IPS-15b (cell line): ENCODE results near the gene LAMTOR4.

Source experiments
- H3K27me3 ChIP-seq: one replicate; pipeline ENCODE4 v1.6.1; 2013; ENCODE audit warnings: low read length; ENCODE audit not compliant: control insufficient read depth, insufficient read depth
- H3K36me3 ChIP-seq: one replicate; pipeline ENCODE4 v1.6.1; 2013; ENCODE audit warnings: low read length; ENCODE audit not compliant: control insufficient read depth, insufficient read depth
- H3K4me1 ChIP-seq: one replicate; pipeline ENCODE4 v1.6.1; 2013; ENCODE audit warnings: mild to moderate bottlenecking, low read length; ENCODE audit not compliant: control insufficient read depth, insufficient read depth
- H3K4me3 ChIP-seq: one replicate; pipeline ENCODE4 v1.5.1; 2013; ENCODE audit warnings: low read depth, low read length
- H3K9ac ChIP-seq: one replicate; pipeline ENCODE4 v1.6.1; 2013; ENCODE audit warnings: low read depth, mild to moderate bottlenecking, low read length
- H3K9me3 ChIP-seq: one replicate; pipeline ENCODE4 v1.6.1; 2013; ENCODE audit warnings: mild to moderate bottlenecking, low read length; ENCODE audit not compliant: control insufficient read depth, insufficient read depth

Gene LAMTOR4

DNA sequence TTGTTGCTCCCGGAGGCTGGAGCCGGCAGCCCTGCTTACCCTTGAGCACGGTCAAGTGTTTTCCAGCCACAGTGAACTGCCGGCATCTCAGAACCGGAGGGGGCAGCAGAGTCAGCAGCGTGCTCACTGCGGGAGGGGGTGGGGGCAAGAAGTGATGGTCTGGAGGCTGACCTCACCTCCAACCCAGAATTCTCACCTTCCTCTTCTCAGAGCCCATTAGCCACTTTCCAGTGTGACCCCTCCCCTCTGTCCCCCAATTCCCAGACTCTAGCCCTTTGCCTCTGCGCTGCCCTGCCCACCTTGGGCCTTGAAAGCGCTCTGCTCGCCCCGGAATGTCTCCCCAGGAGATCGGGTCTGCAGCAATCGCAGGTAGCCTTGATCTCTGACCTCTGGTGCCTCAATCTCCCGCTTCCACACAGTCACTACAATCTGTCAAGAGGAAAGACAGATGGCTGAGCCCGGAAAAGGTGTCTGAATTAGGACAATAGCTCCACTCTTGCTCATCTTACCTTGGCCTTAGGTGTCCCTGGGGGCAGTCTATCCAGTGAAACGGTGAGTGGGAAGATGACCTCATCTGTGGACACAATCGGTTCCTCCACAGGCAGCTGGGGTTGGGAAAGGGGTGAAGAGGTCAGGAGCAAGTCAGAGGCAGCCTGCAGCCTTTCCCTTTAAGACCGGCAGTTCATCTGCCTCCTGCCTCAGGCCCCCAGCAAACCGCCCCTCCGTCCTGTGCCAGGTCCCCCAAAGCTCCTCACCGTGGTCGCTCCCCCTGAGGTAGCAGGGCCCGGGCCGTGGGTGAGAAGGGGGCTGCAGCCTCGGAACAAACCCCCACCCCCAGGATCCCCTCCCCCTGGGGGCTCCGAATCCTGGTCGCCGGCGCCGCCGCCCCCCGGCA, 8.9 kb downstream of the LAMTOR4 start:
- no peaks in the 10 kb centered on the region for H3K27me3 ChIP-seq
- peak overlapping the region; percentile 56 for H3K9ac ChIP-seq
- H3K9me3 ChIP-seq = no peaks in the 10 kb centered on the region
- peaks cover 40% of the 10 kb centered on the region for H3K36me3 ChIP-seq
- peaks cover 3% of the 10 kb centered on the region for H3K4me1 ChIP-seq
- peak overlapping the region; percentile 42 for H3K4me3 ChIP-seq

DNA sequence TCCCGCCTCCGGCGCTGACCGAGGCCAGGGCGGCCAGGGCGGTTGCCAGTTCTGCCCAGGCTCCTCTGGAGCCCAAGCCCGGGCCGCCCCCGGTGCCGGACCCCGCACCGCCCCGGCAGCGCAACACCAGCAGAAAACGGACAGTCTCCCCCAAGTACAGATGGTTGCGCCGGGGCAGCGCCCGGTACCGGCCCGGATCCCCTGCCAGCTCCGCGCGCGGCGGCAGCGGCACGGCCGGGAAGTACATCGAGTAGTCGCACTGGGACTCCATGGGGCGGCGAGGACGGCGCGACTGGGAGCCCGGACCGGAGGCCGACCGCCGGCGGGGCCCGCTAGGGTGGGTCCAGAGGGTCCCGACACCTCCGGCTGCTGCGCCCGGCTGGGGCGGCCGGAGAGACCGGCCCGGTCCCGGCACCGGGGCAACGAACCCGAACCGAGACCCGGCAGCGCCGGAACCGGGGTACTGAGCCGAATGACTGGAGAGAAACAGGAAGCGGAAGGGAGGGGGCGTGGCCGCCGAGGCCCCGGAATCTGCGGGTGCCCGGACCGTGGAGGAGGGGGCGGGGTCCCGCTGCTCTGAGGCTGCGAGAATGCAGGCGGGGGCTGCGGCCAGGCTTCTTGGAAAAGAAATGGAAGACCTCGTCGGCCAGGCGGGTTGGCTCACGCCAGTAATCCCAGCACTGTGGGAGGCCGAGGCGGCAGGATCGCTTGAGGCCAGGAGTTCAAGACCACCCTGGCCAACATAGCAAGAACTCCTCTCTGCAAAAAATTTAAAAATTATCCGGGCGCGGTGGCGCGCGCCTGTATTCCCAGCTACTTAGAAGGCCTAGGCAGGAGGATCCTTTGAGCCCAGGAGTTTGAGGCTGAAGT, 9.7 kb downstream of the LAMTOR4 start, which contains the start of gene TRAPPC14:
Gene TRAPPC14, minus strand, starts transcription at position 495 of the 870 bp plus-strand sequence. Its CDS starts 224 bp downstream, at position 271.
- Histone ChIP-seq H3K27me3 (no peaks in the 10 kb centered on the region), H3K9ac (peak within 1 kb of the TSS; percentile 56), H3K4me1 (peaks cover 2% of the 10 kb centered on the region), H3K9me3 (no peaks in the 10 kb centered on the region), H3K36me3 (peaks cover 35% of the 10 kb centered on the region), H3K4me3 (peak within 1 kb of the TSS; percentile 42)

DNA sequence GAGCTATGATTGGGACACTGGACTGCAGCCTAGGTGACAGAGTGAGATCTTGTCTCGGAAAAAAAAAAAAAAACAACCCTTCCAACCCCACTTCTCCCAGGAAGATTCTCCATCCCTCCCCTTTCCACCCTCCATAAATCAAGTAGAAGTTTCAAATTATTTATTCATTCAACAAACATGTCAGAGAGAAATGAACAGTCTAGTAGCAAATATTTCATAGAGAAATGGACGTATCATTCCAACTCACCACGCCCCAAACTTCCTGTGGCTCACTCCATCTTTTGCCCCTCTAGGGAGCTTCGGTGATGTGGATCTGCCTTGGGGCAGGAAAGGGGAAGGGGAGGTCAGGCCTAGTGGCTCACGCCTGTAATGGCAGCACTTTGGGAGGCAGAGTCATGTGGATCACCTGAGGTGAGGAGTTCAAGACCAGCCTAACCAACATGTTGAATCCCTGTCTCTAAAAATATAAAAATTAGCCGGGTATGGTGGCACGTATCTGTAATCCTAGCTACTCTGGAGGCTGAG, 10.4 kb downstream of the LAMTOR4 start:
- Histone ChIP-seq H3K9ac (peak overlapping the region; percentile 32), H3K4me1 (peaks cover 2% of the 10 kb centered on the region), H3K27me3 (no peaks in the 10 kb centered on the region), H3K36me3 (peaks cover 28% of the 10 kb centered on the region), H3K4me3 (peak overlapping the region; percentile 42), H3K9me3 (no peaks in the 10 kb centered on the region)

DNA sequence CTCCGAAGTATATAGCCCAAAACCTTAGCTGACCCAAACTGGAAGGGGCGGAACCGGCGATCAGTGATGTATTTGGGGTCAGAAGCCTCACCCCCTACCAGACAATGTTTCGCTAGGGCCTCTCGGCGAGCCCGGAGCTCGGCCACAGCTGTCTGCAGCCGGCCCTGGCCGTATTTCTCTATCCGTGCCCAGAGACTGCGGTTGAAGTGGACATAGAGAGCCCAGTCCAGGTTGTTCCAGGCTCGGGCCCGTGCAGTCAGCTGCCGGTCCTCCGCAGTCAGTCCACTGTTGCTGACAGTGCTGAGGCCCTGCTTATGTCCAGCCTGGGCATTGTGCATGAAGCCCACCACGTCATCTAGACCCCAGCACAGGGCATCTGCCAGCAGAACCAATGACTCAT, 11.3 kb downstream of the LAMTOR4 start:
- no peak overlapping the region for H3K4me3 ChIP-seq
- no peak overlapping the region for H3K9ac ChIP-seq
- no peaks in the 10 kb centered on the region for H3K9me3 ChIP-seq
- peaks cover 20% of the 10 kb centered on the region for H3K36me3 ChIP-seq
- peaks cover 2% of the 10 kb centered on the region for H3K4me1 ChIP-seq
- no peaks in the 10 kb centered on the region for H3K27me3 ChIP-seq

DNA sequence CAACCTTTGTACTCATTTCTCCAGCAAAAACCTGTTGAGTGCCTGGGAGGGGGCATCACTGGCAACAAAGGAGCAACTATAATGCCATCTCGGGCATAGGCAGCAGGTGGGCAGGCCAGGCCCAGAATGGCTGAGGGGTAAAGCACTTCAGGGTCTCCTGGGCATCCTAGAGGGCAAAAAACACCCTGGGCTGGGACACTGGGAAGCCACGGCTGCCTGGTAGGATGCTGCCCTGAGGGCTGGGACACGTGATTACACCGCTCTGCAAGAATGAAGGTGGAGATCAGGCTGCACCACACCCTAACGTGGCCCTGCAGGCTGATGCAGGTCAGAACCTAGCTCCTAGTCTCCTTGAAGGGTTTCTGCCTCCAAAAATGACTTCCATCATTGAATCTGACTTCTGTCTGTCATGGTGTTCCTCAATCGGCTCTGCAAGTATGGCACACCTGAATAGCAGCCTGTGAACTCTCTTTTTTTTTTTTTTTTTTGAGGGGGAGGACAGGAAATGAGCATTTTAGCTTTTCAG, 14.4 kb downstream of the LAMTOR4 start:
- H3K9me3 ChIP-seq = no peaks in the 10 kb centered on the region
- H3K27me3 ChIP-seq = peaks cover 8% of the 10 kb centered on the region
- H3K9ac ChIP-seq = no peak overlapping the region
- no peak overlapping the region for H3K4me3 ChIP-seq
- peaks cover 5% of the 10 kb centered on the region for H3K4me1 ChIP-seq
- no peaks in the 10 kb centered on the region for H3K36me3 ChIP-seq

DNA sequence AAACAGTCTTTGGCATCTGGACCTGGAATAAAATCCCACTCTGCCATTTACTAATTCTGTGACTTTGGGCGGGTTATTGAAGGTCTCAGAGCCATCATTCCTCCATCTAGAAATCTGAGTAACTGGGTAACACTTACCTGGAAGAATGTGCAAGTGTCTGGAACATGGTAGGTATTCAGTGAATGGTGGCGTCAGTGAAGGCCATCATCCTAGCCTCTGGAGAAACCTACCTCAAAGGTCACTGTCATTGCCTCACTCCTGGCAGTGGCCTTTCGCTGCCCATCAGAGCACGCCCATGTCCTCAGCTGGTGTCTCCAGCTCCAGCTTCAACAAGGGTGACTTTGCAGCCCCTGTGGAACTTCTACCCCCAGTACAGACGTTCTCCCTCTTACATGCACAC, 15.2 kb downstream of the LAMTOR4 start:
- no peaks in the 10 kb centered on the region for H3K9me3 ChIP-seq

DNA sequence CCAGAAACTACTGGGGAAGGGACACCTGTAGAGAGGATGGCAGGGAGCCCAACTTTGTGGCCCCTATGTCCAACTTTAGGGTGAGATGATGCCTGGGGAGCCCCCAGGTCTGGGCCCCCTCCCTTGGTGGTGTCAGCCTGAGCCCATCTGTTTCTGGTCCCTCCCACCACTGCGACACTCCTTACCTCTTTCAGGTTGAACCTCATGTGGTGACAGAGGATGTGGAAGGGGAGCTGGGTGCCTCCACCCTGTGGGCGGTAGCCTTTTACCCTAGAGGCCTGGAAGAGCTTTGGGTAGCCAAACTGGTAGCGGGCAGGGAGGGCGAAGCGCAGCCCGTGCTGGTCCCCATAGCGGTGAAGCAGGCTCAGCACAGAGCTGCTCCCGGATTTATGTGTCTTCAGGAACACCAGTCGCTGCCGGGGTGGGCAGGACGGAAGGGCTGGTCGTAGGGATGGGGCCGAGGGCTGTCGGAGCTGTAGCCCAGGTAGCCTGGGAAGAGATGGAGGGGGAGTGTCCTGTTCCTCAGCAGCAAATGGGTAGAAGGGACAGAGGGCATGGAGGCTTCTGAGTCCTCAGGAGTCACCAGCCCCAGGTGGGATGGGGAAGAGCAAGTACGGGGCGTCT, 17.7 kb downstream of the LAMTOR4 start:
- peaks cover 8% of the 10 kb centered on the region for H3K27me3 ChIP-seq
- no peaks in the 10 kb centered on the region for H3K36me3 ChIP-seq
- no peak overlapping the region for H3K9ac ChIP-seq
- peaks cover 15% of the 10 kb centered on the region for H3K4me1 ChIP-seq
- H3K9me3 ChIP-seq = no peaks in the 10 kb centered on the region
- H3K4me3 ChIP-seq = no peak overlapping the region

More for the DNA sequence above, 15.2 kb downstream of the LAMTOR4 start:
- Histone ChIP-seq H3K4me1 (peaks cover 5% of the 10 kb centered on the region), H3K9ac (no peak overlapping the region), H3K36me3 (no peaks in the 10 kb centered on the region), H3K4me3 (no peak overlapping the region), H3K27me3 (peaks cover 8% of the 10 kb centered on the region)

DNA sequence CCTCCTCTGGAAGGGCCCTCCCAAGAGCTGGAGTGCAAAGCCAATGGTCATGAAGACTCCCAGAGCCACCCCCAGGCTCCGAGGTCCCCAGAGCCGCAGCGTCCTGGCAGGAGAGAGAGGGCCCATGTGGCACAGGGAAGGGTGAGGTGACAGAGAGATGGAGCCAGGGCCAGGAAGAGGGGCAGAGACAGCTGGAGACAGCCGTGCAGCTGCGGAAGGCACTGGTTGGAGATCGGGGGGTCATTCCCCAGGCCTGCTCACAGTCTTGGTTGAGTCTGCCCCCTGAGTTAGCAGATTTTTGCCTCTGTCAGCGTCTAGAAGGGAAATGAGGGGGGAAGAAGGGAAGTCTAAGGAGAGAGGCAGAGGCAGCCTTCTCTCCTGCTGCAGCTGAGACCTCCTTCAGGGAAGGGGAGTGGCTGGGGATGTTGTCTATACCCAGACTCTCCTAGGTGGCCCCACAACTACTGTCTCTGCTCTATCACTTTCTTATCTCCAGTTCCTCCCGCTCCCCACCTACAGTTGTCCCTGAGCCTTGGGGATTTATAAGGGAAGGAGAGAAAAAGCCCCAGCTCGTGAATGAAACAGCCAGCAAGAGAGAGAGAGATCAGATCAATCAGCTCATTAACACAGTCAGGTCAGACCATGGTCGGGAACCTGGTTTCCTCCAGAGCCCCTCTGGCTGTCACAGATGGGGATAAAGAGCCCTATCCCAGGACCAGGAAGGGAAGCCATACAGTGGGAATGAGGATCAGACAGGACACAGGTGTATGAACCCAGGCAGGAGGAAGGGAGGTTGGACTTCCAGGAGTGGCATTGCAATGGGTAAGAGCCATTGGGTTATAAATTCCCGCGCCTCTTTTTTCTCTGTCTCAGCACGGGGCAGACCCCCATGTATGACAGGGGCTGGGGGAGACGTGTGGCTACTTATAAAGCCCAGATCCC, 18.5 kb downstream of the LAMTOR4 start:
- Histone ChIP-seq H3K4me3 (peak overlapping the region; percentile 79), H3K27me3 (peaks cover 8% of the 10 kb centered on the region), H3K9ac (peak overlapping the region; percentile 79), H3K4me1 (peaks cover 18% of the 10 kb centered on the region), H3K9me3 (no peaks in the 10 kb centered on the region), H3K36me3 (no peaks in the 10 kb centered on the region)

DNA sequence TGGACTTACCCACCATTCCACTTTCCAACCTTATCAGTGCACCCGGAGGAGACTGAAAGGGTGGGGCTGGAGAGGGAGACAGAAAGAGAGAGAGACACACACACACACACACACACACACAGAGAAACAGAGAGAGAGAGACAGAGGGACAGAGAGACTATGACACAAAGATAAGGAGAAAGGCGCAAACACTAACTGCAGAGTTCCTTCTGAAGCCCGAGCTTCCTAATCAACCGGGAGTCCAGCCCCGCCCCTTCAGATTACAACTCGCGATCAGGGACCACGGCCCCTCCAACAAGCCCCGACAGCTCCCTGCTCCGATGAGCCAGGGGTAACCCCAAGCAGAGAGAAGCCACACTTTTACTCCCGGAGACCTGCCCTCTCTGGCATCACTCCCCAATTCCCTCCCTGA, 19.2 kb downstream of the LAMTOR4 start:
- Histone ChIP-seq H3K9me3 (no peaks in the 10 kb centered on the region), H3K4me3 (peak overlapping the region; percentile 79), H3K27me3 (peaks cover 8% of the 10 kb centered on the region), H3K9ac (peak overlapping the region; percentile 79), H3K4me1 (peaks cover 18% of the 10 kb centered on the region), H3K36me3 (no peaks in the 10 kb centered on the region)

DNA sequence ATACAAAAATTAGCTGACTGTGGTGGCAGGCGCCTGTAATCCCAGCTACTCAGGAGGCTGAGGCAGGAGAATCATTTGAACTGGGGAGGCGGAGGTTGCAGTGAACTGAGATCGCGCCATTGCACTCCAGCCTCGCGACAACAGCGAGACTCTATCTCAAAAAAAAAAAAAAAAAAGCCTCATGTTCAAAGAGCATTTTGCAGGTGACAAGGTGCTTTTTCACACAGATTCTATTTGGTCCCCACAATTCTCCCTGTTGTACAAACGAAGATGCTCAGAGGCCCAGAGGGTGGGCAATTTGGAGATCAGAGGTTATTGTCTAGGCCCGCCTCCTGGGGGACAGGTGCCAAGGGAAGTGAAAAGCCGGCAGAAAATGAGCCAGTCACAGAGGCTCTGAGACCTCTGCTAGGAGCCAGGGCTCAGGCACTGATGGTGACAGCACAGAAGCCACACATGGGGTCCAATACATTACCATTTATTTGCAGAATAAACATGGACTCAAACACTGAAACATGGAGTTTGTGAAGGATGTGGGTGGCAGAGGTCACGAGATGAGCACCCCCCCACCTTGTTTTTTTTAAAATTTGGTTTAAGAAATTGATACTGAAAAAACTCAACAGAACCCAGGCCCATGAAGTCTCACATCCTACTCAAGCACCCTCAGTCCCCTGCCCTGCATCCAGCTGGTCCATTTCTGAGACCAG, 20.6 kb downstream of the LAMTOR4 start:
- peaks cover 7% of the 10 kb centered on the region for H3K36me3 ChIP-seq
- no peaks in the 10 kb centered on the region for H3K9me3 ChIP-seq
- no peak overlapping the region for H3K9ac ChIP-seq
- peaks cover 18% of the 10 kb centered on the region for H3K4me1 ChIP-seq
- peaks cover 8% of the 10 kb centered on the region for H3K27me3 ChIP-seq
- H3K4me3 ChIP-seq = no peak overlapping the region
